Ishikawa (cell line): Measurements from ENCODE around the gene ECI2.

Experiments
- CEBPB ChIP-seq: IDR thresholded peaks from 2 replicates; pipeline ENCODE4 v1.6.1; 2012
- CREB1 ChIP-seq: IDR thresholded peaks from 2 replicates; pipeline ENCODE4 v1.6.1; 2012; ENCODE audit warnings: low read depth
- EGR1 ChIP-seq: IDR thresholded peaks from 2 replicates; pipeline ENCODE4 v1.6.1; 2012
- EP300 ChIP-seq: IDR thresholded peaks from 2 replicates; pipeline ENCODE4 v1.6.1; 2012; ENCODE audit warnings: borderline replicate concordance
- FOXM1 ChIP-seq: IDR thresholded peaks from 2 replicates; pipeline ENCODE4 v1.6.1; 2012; ENCODE audit warnings: low read depth, borderline replicate concordance
- NFIC ChIP-seq: IDR thresholded peaks from 2 replicates; pipeline ENCODE4 v1.6.1; 2012
- RAD21 ChIP-seq: IDR thresholded peaks from 2 replicates; pipeline ENCODE4 v1.6.1; 2012; ENCODE audit warnings: low read depth
- TAF1 ChIP-seq: IDR thresholded peaks from 2 replicates; pipeline ENCODE4 v1.6.1; 2012; ENCODE audit warnings: low read depth, mild to moderate bottlenecking
- TCF12 ChIP-seq: IDR thresholded peaks from 2 replicates; pipeline ENCODE4 v1.6.1; 2012; ENCODE audit warnings: low read depth
- TEAD4 ChIP-seq: IDR thresholded peaks from 2 replicates; pipeline ENCODE4 v1.6.1; 2012
- USF1 ChIP-seq: IDR thresholded peaks from 2 replicates; pipeline ENCODE4 v1.6.1; 2012
- YY1 ChIP-seq: IDR thresholded peaks from 2 replicates; pipeline ENCODE4 v1.6.1; 2012; ENCODE audit warnings: low read depth
- ZBTB7A ChIP-seq: IDR thresholded peaks from 2 replicates; pipeline ENCODE4 v1.6.1; 2012; ENCODE audit warnings: low read depth
- TF ChIP-seq, protein P1 (sequence below): IDR thresholded peaks from 2 replicates; pipeline ENCODE4 v1.6.1; 2012; ENCODE audit warnings: low read depth, mild to moderate bottlenecking
- TF ChIP-seq, protein P2 (sequence below): IDR thresholded peaks from 2 replicates; pipeline ENCODE4 v1.6.1; 2012

Gene ECI2

GRCh38 chr6:4178737-4179333 is 43.5 kb upstream of the ECI2 start:
- TF ChIP-seq, protein P1, sequence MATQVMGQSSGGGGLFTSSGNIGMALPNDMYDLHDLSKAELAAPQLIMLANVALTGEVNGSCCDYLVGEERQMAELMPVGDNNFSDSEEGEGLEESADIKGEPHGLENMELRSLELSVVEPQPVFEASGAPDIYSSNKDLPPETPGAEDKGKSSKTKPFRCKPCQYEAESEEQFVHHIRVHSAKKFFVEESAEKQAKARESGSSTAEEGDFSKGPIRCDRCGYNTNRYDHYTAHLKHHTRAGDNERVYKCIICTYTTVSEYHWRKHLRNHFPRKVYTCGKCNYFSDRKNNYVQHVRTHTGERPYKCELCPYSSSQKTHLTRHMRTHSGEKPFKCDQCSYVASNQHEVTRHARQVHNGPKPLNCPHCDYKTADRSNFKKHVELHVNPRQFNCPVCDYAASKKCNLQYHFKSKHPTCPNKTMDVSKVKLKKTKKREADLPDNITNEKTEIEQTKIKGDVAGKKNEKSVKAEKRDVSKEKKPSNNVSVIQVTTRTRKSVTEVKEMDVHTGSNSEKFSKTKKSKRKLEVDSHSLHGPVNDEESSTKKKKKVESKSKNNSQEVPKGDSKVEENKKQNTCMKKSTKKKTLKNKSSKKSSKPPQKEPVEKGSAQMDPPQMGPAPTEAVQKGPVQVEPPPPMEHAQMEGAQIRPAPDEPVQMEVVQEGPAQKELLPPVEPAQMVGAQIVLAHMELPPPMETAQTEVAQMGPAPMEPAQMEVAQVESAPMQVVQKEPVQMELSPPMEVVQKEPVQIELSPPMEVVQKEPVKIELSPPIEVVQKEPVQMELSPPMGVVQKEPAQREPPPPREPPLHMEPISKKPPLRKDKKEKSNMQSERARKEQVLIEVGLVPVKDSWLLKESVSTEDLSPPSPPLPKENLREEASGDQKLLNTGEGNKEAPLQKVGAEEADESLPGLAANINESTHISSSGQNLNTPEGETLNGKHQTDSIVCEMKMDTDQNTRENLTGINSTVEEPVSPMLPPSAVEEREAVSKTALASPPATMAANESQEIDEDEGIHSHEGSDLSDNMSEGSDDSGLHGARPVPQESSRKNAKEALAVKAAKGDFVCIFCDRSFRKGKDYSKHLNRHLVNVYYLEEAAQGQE: no peak
- no peak for TF ChIP-seq TEAD4
- TF ChIP-seq, protein P2, sequence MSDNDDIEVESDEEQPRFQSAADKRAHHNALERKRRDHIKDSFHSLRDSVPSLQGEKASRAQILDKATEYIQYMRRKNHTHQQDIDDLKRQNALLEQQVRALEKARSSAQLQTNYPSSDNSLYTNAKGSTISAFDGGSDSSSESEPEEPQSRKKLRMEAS: no peak
- no peak for TF ChIP-seq CREB1
- no peak for TF ChIP-seq TCF12
- TF ChIP-seq USF1: no peak
- no peak for TF ChIP-seq RAD21
- TF ChIP-seq CEBPB: no peak
- TF ChIP-seq FOXM1: no peak
- TF ChIP-seq NFIC: no peak
- no peak for TF ChIP-seq EGR1
- no peak for TF ChIP-seq ZBTB7A
- TF ChIP-seq EP300: no peak
- TF ChIP-seq TAF1: no peak
- TF ChIP-seq YY1: no peak

DNA sequence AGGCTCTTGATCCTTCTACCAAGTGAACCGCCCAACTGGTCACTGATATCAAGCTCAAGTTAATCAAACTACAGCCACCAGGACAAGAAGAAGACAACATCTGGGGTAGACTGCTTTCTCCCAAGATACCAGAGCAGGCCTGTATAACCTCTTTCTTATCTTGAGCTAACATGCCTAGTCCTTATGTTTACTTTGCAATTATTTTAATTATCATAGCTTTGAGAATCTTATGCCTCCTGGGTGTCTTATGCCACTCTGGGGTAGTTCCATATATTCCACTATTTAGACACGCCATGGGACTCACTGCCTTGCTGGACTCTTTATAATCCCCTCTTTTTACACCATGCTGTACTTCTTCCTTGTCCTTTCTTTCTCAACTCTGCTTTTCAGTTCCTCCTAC is 41.5 kb upstream of the ECI2 start:
- no peak for TF ChIP-seq CEBPB
- TF ChIP-seq EGR1: no peak
- no peak for TF ChIP-seq TCF12
- no peak for TF ChIP-seq FOXM1
- TF ChIP-seq NFIC: no peak
- TF ChIP-seq ZBTB7A: no peak

DNA sequence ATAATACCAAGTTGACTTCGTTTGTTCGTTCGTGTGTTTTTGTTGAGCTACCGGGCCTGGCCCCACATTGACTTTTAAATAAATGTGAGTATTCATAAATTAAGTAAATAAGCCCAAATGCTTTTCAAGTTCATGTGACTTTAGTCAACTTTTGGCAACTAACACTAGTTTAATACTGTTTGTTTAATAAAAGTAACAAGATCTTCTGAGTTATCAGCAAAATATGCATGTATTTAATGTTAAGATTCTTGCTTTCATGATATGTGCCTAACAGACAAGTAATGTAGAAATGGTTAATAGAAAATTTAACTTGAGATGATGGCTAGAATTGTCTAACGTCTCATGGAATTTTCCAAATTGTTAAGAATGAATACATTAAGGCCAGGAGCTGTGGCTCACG is 38.7 kb upstream of the ECI2 start:
- no peak for TF ChIP-seq TEAD4
- TF ChIP-seq, protein P2: no peak
- no peak for TF ChIP-seq TAF1
- no peak for TF ChIP-seq EP300
- TF ChIP-seq NFIC: no peak
- TF ChIP-seq YY1: no peak

- TF ChIP-seq ZBTB7A (no peak), FOXM1 (no peak), TEAD4 (no peak), CREB1 (no peak), TAF1 (no peak), EGR1 (no peak), CEBPB (no peak), EP300 (no peak), TCF12 (no peak), NFIC (no peak), YY1 (no peak), USF1 (no peak), RAD21 (no peak)
- TF ChIP-seq, protein P1: no peak
- TF ChIP-seq, protein P2: no peak
Measured at GRCh38 chr6:4172368-4172767, 37.0 kb upstream of the ECI2 start.

DNA sequence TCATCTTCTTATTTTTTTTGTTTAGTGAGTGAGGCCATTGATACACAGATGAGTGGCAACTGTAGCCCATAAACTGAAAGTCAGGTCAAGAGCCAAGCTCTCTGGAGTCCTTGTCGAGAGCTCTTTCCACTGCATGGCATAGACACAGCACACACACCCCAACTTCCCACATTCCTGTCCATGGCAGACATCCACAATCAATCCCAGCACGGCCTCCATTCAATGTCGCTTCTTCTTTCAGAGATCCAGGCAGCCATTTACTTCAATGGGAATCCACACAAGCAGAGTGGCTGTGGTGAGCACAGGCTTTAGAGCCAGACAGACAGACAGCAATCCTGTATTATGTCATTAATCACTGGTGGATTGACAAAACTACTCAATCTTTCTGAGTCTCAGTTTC is 34.9 kb upstream of the ECI2 start:
- TF ChIP-seq ZBTB7A (no peak), TEAD4 (no peak)

- TF ChIP-seq YY1 (no peak), EGR1 (no peak), CEBPB (no peak), NFIC (no peak), TAF1 (no peak), FOXM1 (no peak)
- TF ChIP-seq, protein P1: no peak
Measured at GRCh38 chr6:4169028-4169789, 33.8 kb upstream of the ECI2 start.
